ENCODE measurements around the gene MUC3A. TPM values are rescaled to one million over a fixed set of nuclear protein-coding genes. Genes with fewer than 3 reads are reported as not detected.

MUC3A gene, protein sequence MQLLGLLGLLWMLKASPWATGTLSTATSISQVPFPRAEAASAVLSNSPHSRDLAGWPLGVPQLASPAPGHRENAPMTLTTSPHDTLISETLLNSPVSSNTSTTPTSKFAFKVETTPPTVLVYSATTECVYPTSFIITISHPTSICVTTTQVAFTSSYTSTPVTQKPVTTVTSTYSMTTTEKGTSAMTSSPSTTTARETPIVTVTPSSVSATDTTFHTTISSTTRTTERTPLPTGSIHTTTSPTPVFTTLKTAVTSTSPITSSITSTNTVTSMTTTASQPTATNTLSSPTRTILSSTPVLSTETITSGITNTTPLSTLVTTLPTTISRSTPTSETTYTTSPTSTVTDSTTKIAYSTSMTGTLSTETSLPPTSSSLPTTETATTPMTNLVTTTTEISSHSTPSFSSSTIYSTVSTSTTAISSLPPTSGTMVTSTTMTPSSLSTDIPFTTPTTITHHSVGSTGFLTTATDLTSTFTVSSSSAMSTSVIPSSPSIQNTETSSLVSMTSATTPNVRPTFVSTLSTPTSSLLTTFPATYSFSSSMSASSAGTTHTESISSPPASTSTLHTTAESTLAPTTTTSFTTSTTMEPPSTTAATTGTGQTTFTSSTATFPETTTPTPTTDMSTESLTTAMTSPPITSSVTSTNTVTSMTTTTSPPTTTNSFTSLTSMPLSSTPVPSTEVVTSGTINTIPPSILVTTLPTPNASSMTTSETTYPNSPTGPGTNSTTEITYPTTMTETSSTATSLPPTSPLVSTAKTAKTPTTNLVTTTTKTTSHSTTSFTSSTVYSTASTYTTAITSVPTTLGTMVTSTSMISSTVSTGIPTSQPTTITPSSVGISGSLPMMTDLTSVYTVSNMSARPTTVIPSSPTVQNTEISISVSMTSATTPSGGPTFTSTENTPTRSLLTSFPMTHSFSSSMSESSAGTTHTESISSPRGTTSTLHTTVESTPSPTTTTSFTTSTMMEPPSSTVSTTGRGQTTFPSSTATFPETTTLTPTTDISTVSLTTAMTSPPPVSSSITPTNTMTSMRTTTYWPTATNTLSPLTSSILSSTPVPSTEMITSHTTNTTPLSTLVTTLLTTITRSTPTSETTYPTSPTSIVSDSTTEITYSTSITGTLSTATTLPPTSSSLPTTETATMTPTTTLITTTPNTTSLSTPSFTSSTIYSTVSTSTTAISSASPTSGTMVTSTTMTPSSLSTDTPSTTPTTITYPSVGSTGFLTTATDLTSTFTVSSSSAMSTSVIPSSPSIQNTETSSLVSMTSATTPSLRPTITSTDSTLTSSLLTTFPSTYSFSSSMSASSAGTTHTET (N-terminal part only)
- total RNA-seq = not detected in 2 replicates

DNA sequence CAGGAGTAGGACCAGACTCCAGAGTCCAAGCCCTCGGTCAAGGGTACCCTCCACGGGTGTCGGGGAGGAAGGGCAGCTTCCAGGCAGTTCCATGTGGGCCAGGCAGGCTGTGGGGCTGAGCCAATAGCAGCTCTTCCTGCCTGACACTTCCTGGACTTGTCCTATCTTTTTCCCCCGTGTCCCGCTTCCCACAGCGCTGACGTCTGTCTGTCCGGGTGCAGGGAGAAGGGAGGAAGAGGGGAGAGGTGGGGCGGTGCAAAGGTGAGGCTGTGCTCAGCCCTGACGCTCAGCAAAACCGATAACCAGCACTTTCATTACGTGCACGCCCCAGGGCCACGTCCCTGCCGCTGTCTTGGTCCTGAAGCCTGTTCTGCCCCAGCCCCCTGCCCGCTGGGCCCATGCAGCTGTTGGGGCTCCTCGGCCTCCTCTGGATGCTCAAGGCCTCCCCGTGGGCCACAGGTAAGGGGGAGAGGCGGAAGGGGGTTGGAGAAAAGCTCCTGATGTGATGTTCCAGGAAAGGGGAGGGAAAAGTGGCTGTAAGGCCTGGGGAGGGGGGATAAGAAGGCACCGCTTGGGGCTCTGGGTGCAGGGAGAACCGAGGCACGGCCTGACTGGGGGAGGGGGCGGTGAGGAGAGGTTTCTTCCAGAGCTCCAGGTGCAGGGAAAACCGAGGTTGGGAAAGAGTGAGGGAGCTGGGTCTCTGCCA lies at the start of gene MUC3A:
Gene MUC3A, plus strand, starts transcription at position 308 of the 706 bp plus-strand sequence. Its CDS starts 91 bp downstream, at position 399.

DNA sequence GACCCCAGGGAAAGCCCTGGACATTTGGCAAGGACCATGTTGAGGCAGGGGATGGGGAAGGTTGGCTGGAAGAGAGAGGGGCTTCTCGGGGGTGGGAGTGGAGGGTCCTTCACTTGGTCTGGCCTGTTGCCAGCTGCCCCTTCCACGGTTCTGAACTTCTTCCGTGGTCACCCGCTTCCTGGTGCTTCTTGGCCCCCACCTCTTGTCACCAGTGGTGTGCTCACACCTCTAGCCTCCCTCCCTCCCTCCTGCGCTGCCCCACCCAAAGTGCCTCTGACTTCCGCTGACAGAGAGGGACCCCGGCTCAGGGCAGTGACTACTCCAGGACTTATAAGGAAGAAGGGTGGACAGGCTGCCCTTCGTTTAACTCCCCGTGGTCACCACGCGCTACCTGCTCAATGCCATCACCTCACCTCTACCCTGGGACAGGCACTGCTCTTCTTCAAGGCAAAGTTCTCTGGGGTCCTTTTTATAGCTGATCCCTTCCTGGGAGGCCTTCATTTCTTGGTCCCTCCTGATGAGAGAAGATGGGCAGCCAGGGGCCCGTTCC lies 19.8 kb downstream of the MUC3A start, which contains the start of gene MUC12:
Gene MUC12, plus strand, starts transcription at position 500 of the 550 bp plus-strand sequence. CDS start 58 bp downstream, outside the sequence.

Other genes starting within 250 kb of the MUC3A start
- 31.4 and 40.1 TPM in 2 replicates for gene POP7, start 243.4 kb upstream of the MUC3A start, total RNA-seq
- gene EPO, start 229.1 kb upstream of the MUC3A start, total RNA-seq = not detected in 2 replicates
- not detected in 2 replicates for gene ZAN, start 215.9 kb upstream of the MUC3A start, total RNA-seq
- gene EPHB4, start 122.0 kb upstream of the MUC3A start, total RNA-seq = 37.7 and 64.2 TPM in 2 replicates
- gene SLC12A9, start 96.8 kb upstream of the MUC3A start, total RNA-seq = 17.9 and 29.9 TPM in 2 replicates
- 102 and 103 TPM in 2 replicates for gene TRIP6, start 82.1 kb upstream of the MUC3A start, total RNA-seq
- gene SRRT, start 74.4 kb upstream of the MUC3A start, total RNA-seq = 40.3 and 54.1 TPM in 2 replicates
- 3.9 and 10.4 TPM in 2 replicates for gene UFSP1, start 59.8 kb upstream of the MUC3A start, total RNA-seq
- 2.2 TPM in 1 of 2 replicates, not detected in the other for gene ACHE, start 53.6 kb upstream of the MUC3A start, total RNA-seq
- 0.50 and 0.87 TPM in 2 replicates for gene MUC12, start 20.0 kb downstream of the MUC3A start, total RNA-seq
- gene MUC17, start 70.5 kb downstream of the MUC3A start, total RNA-seq = under 0.01 TPM in 1 of 2 replicates, not detected in the other
- gene TRIM56, start 135.9 kb downstream of the MUC3A start, total RNA-seq = 14.7 and 24.5 TPM in 2 replicates
- gene SERPINE1, start 177.6 kb downstream of the MUC3A start, total RNA-seq = 123 and 260 TPM in 2 replicates
- 193 and 199 TPM in 2 replicates for gene AP1S1, start 204.9 kb downstream of the MUC3A start, total RNA-seq
- gene VGF, start 216.0 kb downstream of the MUC3A start, total RNA-seq = 0.83 and 0.87 TPM in 2 replicates
- gene NAT16, start 230.8 kb downstream of the MUC3A start, total RNA-seq = not detected in 2 replicates

All from smooth muscle cell of trachea (primary cell).